IMR-90 (cell line): ENCODE data around the gene PRRX1. TPM values are rescaled to one million over a fixed set of nuclear protein-coding genes. Genes with fewer than 3 reads are reported as not detected.

Experiments
- ATAC-seq: fragments of 200-7000 bp; cut with Tn5 transposase; 2 replicates; pipeline ENCODE4 v1.9.1; 2020; ENCODE audit warnings: low read depth, mild to moderate bottlenecking, moderate library complexity
- BruUV-seq: library from RNA; stranded (reverse); fragments of 400-500 nt; replicated peaks from 2 replicates; lab custom pipeline; 2021; lab: Mats Ljungman, UMichigan
- CTCF ChIA-PET: fragments of 300-600 bp; formaldehyde crosslinking; extraction: SDS; loops from one replicate; lab custom pipeline; 2021; ENCODE audit warnings: antibody characterized with exemption; lab: Yijun Ruan, JAX
- POLR2A ChIA-PET: fragments of 300-600 bp; sonication (Branson Sonifier 250); formaldehyde crosslinking; loops from one replicate; lab custom pipeline; 2022; ENCODE audit warnings: antibody characterized with exemption; ENCODE audit not compliant: unreplicated experiment; lab: Charles Lee
- DNase-seq: peaks from one replicate; pipeline ENCODE4 v3.0.0; 2013
- H2AFZ ChIP-seq: replicated peaks from 2 replicates; pipeline ENCODE3; 2013; ENCODE audit warnings: low read length, mild to moderate bottlenecking; ENCODE audit not compliant: poor library complexity
- H2AK5ac ChIP-seq: 2 replicates; pipeline ENCODE4 v1.6.1; 2013; ENCODE audit warnings: low read depth, low read length, inconsistent platforms
- H2AK9ac ChIP-seq: replicated peaks from 2 replicates; pipeline ENCODE3; 2013; ENCODE audit warnings: mild to moderate bottlenecking, low read depth, low read length, moderate library complexity; ENCODE audit not compliant: poor library complexity
- H2BK120ac ChIP-seq: 2 replicates; pipeline ENCODE4 v1.6.1; 2013; ENCODE audit warnings: low read depth, low read length, inconsistent platforms
- H2BK15ac ChIP-seq: 3 replicates; pipeline ENCODE4 v1.6.1; 2013; ENCODE audit warnings: low read depth, low read length, inconsistent platforms
- H2BK20ac ChIP-seq: 2 replicates; pipeline ENCODE4 v1.6.1; 2013; ENCODE audit warnings: low read depth, mild to moderate bottlenecking, inconsistent platforms, low read length, moderate library complexity
- H2BK5ac ChIP-seq: 2 replicates; pipeline ENCODE4 v1.6.1; 2013; ENCODE audit warnings: mild to moderate bottlenecking, low read depth, low read length, inconsistent platforms; ENCODE audit not compliant: poor library complexity, severe bottlenecking
- H3K14ac ChIP-seq: replicated peaks from 2 replicates; pipeline ENCODE4 v1.6.1; 2013; ENCODE audit warnings: low read depth, low read length, inconsistent platforms
- H3K18ac ChIP-seq: 2 replicates; pipeline ENCODE4 v1.6.1; 2013; ENCODE audit warnings: low read depth, low read length, control low read depth
- H3K23ac ChIP-seq: 2 replicates; pipeline ENCODE4 v1.6.1; 2013; ENCODE audit warnings: low read depth, low read length, inconsistent platforms
- H3K27ac ChIP-seq: 2 replicates; pipeline ENCODE4 v1.5.1; 2013; ENCODE audit warnings: mild to moderate bottlenecking, control low read depth, low read length; ENCODE audit not compliant: insufficient read depth
- H3K27me3 ChIP-seq: 2 replicates; pipeline ENCODE4 v1.6.1; 2013; ENCODE audit warnings: low read length; ENCODE audit not compliant: control insufficient read depth, insufficient read depth
- H3K36me3 ChIP-seq: 2 replicates; pipeline ENCODE4 v1.6.1; 2013; ENCODE audit warnings: low read length, mixed read lengths; ENCODE audit not compliant: control insufficient read depth, insufficient read depth
- H3K4ac ChIP-seq: 2 replicates; pipeline ENCODE4 v1.6.1; 2013; ENCODE audit warnings: low read depth, low read length, inconsistent platforms
- H3K4me1 ChIP-seq: 2 replicates; pipeline ENCODE4 v1.6.1; 2013; ENCODE audit warnings: low read length, mixed read lengths; ENCODE audit not compliant: control insufficient read depth, insufficient read depth
- H3K4me2 ChIP-seq: 2 replicates; pipeline ENCODE4 v1.6.1; 2013; ENCODE audit warnings: low read depth, mild to moderate bottlenecking, control low read depth, low read length, moderate library complexity
- H3K4me3 ChIP-seq: 2 replicates; pipeline ENCODE4 v1.5.1; 2013; ENCODE audit warnings: low read depth, mild to moderate bottlenecking, control low read depth, low read length, moderate library complexity; ENCODE audit not compliant: insufficient read depth
- H3K56ac ChIP-seq: 2 replicates; pipeline ENCODE4 v1.6.1; 2013; ENCODE audit warnings: low read length, inconsistent platforms; ENCODE audit not compliant: insufficient read depth; ENCODE audit errors: extremely low read depth
- H3K79me1 ChIP-seq, 2 experiments: 2 replicates each; pipeline ENCODE4 v1.6.1; 2013; ENCODE audit warnings: low read length in 2 of 2, inconsistent platforms in 1 of 2, low read depth in 1 of 2
- H3K9ac ChIP-seq: 2 replicates; pipeline ENCODE4 v1.6.1; 2013; ENCODE audit warnings: low read depth, low read length, control low read depth
- H3K9me1 ChIP-seq: 2 replicates; pipeline ENCODE4 v1.6.1; 2013; ENCODE audit warnings: low read length, inconsistent platforms; ENCODE audit not compliant: insufficient read depth
- H3K9me3 ChIP-seq: 2 replicates; pipeline ENCODE4 v1.6.1; 2013; ENCODE audit warnings: low read length; ENCODE audit not compliant: control insufficient read depth, insufficient read depth
- H4K20me1 ChIP-seq: 2 replicates; pipeline ENCODE4 v1.6.1; 2013; ENCODE audit warnings: low read length, inconsistent platforms; ENCODE audit not compliant: insufficient read depth
- H4K5ac ChIP-seq: 2 replicates; pipeline ENCODE4 v1.6.1; 2013; ENCODE audit warnings: mild to moderate bottlenecking, low read depth, low read length, control low read depth
- H4K8ac ChIP-seq, 2 experiments: 2 replicates each; pipeline ENCODE4 v1.6.1; 2013; ENCODE audit warnings: low read depth in 2 of 2, low read length in 2 of 2, control low read depth in 1 of 2, inconsistent platforms in 1 of 2
- H4K91ac ChIP-seq: 2 replicates; pipeline ENCODE4 v1.6.1; 2013; ENCODE audit warnings: low read depth, low read length, inconsistent platforms; ENCODE audit not compliant: insufficient read depth
- CEBPB ChIP-seq: IDR thresholded peaks from 2 replicates; pipeline ENCODE4 v1.6.1; 2012; ENCODE audit warnings: low read depth, low read length, improper control_type of control experiment
- NFE2L2 ChIP-seq: fragments of 150-350 bp; IDR thresholded peaks from 2 replicates; pipeline ENCODE4 v1.6.1; 2016; ENCODE audit warnings: low read depth, mild to moderate bottlenecking, low read length
- RCOR1 ChIP-seq: IDR thresholded peaks from 2 replicates; pipeline ENCODE4 v1.6.1; 2012; ENCODE audit warnings: mild to moderate bottlenecking, low read length, improper control_type of control experiment; ENCODE audit not compliant: insufficient replicate concordance
- dilution Hi-C: fragments of 300-500 bp; cut with HindIII; formaldehyde crosslinking; loops from one replicate; pipeline ENCODE4 v1.14.3; 2018; ENCODE audit warnings: low sequenced_read_pairs; ENCODE audit not compliant: unreplicated experiment
- in situ Hi-C: fragments of 300-500 bp; cut with MboI; formaldehyde crosslinking; loops from 3 replicates; pipeline ENCODE4 v1.14.3; 2019; ENCODE audit warnings: low sequenced_read_pairs, inconsistent platforms, mixed read lengths
- intact Hi-C: fragments of 100-400 bp; cut with micrococcal nuclease; formaldehyde crosslinking; loops from 2 replicates; pipeline ENCODE4 v1.10.0; 2022
- polyA plus RNA-seq, 3 experiments: library from polyadenylated mRNA; depleted of rRNA; stranded (reverse); fragments of >200 nt; gene quantifications; 2 replicates each; pipeline ENCODE4 v1.2.3, GENCODE V29; 2012; ENCODE audit warnings: low replicate concordance in 1 of 3
- total RNA-seq: library from RNA; depleted of rRNA; stranded (reverse); fragments of >200 nt; gene quantifications from 2 replicates; pipeline ENCODE4 v1.2.3, GENCODE V29; 2012

The PRRX1 gene
- total and polyA plus RNA-seq, 2 of the 4 experiments (the other 2 are of a cell fraction) = 50.0 to 65.4 TPM

- H4K20me1 ChIP-seq = no peaks in the 10 kb centered on the region
- no peak overlapping the region for H3K56ac ChIP-seq
- H2BK15ac ChIP-seq = no peak overlapping the region
- H3K18ac ChIP-seq = no peak overlapping the region
- dilution Hi-C loops (no loop called here), intact Hi-C loops (no loop called here), in situ Hi-C loops (no loop called here)
- TF ChIP-seq NFE2L2 (no peak), RCOR1 (no peak), CEBPB (peak; percentile 36; the same call in 1 of the 2 replicates)
- no peak overlapping the region for H3K4ac ChIP-seq
- H3K9me3 ChIP-seq = no peaks in the 10 kb centered on the region
- no peak overlapping the region for H2AFZ ChIP-seq
- H4K5ac ChIP-seq = no peak overlapping the region
- H3K14ac ChIP-seq = no peak overlapping the region
- H3K9me1 ChIP-seq = 0 out of 2 replicates have a peak, but pooled peaks cover 6% of the 10 kb centered on the region
- no peak overlapping the region for H4K8ac ChIP-seq
- no peak overlapping the region for H2AK5ac ChIP-seq
- H3K79me1 ChIP-seq = peaks cover 26 to 60% of the 10 kb centered on the region in 2 experiments
- H2AK9ac ChIP-seq = no peak overlapping the region
- no peak overlapping the region for H3K4me3 ChIP-seq
- no peak overlapping the region for H3K4me2 ChIP-seq
- H3K23ac ChIP-seq = no peak overlapping the region
- peaks cover 1% of the 10 kb centered on the region; the same call in 1 of the 2 replicates for H3K36me3 ChIP-seq
- no peak overlapping the region for H3K27ac ChIP-seq
- no peak overlapping the region for H4K91ac ChIP-seq
- no peak overlapping the region for H2BK120ac ChIP-seq
- peak overlapping the region; percentile 37 for H2BK5ac ChIP-seq
- ATAC-seq = peak; percentile 36
- ChIA-PET CTCF (no interaction called here), POLR2A (no interaction called here)
- H3K4me1 ChIP-seq = peaks cover 13% of the 10 kb centered on the region
- H3K27me3 ChIP-seq = no peaks in the 10 kb centered on the region
- no peak overlapping the region for H3K9ac ChIP-seq
- DNase-seq = peak; percentile 66
- no TSS peak for BruUV-seq
- no peak overlapping the region for H2BK20ac ChIP-seq
Observed at GRCh38 chr1:170676628-170677027, 12.7 kb downstream of the PRRX1 start.
